Raji (cell line): ENCODE results near the gene ADAM19.

Experiments used
- POLR2A ChIP-seq: IDR thresholded peaks from 2 replicates; pipeline ENCODE4 v1.6.1; 2011; ENCODE audit warnings: low read depth, low read length, control low read depth; ENCODE audit not compliant: insufficient read depth

The ADAM19 gene

GRCh38 chr5:157556615-157557418 lies 18.8 kb downstream of the ADAM19 start:
- no peak for TF ChIP-seq POLR2A

- no peak for TF ChIP-seq POLR2A
These were observed 20.4 kb downstream of the ADAM19 start for GRCh38 chr5:157555037-157555640.

DNA sequence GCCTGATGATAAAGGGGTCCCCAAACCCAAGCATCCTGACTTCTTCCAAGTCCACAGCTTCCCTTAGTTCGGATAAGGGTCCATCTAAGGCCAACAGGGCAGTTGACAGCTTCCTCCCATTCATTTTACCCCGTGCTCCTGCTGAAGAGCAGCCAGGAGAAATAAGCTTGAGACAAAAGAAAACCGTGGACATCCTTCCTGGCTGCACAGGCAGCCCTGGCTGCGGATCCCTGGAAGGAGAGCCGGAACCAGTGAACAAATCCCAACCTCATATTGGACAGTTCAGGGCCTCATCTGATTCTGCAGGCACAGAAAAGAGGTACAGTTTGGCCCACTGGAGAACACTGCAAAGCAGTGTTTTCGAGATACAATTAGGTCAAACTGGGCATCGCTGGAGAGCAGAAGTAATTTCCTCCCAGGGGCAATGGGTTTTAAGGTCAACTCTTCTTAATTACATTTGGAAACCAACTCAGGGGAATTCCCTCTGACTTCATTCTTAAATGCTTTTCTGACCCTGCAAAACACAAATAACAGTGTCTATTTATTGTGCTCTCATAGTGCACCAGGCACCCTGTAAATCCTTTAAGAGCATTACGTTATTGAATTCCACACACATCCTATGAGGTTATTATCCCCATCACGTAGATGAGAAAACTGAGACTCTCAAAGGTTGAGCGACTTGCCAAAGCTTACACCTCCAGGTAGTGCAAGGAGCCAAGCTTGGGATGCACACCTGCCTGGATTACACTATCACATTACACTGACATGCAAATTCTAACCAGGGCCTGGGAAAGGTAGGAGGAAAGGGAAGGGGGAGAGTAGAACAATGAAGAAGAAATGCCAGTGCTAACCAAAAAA lies 21.2 kb downstream of the ADAM19 start:
- no peak for TF ChIP-seq POLR2A

- no peak for TF ChIP-seq POLR2A
These were observed 22.9 kb downstream of the ADAM19 start for GRCh38 chr5:157552650-157553049.

DNA sequence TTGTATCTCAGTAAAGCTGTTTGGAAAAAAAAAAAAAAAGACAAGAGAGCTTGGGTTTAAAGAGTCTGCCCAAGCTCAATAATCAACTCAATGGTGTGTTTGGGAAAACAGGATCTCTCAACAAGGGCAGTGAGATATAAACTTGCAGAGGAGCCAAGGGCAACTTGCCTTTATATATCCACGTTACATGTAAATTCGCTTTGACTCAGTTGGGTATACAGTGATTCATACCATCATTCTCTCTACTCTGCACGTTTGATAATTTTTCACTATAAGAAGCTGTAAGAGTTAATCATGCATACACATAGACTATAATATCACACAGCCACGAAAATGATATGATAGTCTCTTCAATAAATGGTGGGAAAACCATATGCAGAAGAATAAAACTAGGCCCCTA lies 24.9 kb downstream of the ADAM19 start:
- no peak for TF ChIP-seq POLR2A

GRCh38 chr5:157549954-157550549 lies 25.5 kb downstream of the ADAM19 start:
- TF ChIP-seq POLR2A, result no peak

GRCh38 chr5:157549283-157549629 lies 26.3 kb downstream of the ADAM19 start:
- no peak for TF ChIP-seq POLR2A

DNA sequence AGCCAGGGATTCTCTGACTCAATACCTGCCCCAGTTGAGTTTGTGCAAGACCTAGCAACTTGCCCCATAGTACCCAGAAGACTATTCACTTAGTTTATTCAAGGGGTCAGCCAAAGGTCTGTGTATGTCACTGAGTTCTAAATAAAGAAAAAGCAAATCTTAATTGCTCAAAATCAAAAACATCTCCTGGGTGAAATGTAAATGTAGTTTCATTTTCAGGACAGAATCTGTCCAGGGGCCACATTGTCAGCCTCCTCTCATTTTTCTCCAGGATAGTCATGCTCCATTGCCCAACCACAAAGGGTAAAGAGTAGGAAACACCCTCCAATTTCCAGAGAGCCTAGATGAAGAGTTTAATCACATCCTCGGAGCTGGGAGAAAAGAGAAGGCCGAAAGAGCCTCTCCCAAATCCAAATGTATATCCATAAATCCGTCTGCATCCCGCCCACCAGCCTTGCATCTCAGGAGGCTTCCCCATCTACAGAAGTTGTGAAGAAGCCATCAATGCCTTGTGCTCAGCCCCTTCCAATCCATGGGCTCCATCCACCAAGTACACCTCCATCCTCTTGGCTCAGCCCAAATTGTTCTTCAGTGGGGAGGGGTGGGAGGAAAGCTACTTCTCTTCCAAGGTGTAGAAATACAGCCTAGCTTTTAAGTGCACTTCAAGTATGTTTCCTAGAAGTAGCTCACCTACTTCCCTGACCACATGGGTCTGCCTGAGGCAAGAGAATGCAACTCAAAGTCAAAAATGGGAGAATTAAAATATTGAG lies 26.9 kb downstream of the ADAM19 start:
- TF ChIP-seq POLR2A, result no peak

DNA sequence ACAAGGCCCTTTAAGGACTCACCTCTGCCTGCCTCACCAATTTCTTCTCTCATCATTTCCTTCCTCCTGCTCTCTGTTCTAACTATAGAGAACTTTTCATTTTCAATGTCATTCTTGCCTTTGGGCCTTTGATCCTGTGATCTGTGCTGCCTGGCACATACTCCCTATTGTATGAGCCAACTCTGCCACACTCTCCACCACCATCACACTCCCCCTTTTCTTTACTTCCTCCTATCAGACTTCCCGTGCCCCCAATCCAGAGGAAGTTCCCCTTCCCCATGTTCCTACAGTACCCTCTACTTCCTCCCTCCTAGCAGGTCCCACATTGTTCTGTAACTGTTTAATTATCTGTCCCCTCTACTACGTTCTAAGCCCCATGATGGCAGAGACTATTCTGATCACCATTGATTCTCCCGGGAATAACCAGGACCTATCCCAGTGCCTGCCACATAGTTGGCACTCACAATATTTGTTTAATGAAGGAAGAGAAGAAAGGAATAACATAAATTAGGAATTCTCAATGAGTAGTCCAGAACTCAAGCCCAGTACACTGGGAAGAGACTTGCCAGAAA lies 27.5 kb downstream of the ADAM19 start:
- no peak for TF ChIP-seq POLR2A

DNA sequence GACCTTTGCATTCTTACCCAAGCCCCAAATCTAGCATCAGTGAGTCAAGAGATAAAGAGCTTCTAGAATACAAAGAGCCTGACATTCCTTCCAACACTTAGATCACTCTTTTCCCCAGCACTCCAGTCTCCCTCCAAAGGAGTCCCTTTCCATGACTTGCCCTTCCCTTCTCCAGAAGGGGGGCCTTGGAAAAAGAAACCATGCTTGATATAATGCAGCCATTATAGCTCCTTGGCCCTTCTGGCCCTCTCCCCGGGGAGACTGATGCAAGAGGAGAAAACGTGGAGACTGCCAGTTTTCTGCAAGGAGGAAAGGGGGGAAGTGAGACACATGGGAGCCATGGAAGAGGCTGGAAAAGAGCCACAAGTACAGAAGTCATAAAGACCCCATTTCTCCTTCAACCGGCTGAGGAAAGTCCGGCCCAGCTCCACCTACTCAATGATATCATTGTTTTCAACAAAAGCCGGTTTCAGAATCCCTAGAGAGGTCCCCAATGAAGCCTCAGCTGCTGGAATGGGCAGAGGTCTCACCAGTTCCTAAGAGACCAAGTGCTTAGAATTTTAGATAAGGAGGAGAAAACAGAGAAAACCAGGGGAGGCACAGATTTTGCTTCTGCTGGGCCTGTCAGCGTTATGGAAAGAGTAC lies 29.0 kb downstream of the ADAM19 start:
- no peak for TF ChIP-seq POLR2A

DNA sequence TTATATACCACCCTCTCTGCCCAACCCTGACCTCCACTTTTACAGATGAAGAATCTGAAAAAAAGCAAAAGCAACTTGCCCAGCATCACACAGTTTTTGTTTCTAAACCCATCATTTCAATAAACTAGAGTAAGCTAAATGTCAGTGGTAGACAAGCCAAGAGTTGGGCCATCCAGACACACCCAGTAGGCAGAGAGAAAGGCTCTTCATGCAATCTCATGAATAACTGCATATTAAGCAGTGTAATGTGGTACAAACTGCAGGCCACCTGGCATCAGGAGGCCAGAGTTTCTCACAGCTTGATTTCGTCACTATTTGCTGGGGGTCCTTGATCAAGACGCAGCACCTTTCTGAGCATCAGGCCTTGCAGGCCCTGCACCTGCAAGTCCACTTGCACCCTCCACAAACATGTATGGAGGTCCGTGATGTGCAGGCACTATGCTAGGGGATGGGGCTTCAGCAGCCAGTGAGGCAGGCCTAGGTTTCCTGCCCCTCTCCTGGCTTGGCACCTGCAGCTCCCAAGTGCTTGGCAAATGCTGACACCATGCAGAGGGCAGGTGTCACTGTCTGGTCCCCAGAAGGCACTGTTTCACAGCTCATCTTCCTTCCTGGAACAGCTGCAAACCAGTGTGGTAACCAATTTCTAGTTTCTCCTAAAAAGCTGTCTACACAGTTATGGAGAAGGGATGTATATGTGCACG lies 29.8 kb downstream of the ADAM19 start:
- no peak for TF ChIP-seq POLR2A

DNA sequence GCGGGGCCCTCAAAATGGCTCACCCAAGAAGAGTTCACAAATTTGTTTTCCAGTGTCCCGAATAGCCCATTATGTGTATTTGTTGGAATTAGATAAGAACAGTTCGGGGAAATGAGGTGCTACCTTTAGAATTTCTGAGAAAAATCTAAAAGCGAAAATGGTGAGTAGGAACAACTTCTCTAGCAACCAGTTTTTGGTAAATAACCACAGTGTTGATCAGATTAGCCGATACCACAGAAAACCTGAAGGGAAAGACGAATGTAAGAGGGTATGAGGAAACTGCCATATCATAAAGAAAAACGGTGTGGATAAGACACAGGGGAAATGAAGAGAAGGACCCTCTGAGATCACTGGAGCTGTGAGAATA lies 31.0 kb downstream of the ADAM19 start:
- no peak for TF ChIP-seq POLR2A

DNA sequence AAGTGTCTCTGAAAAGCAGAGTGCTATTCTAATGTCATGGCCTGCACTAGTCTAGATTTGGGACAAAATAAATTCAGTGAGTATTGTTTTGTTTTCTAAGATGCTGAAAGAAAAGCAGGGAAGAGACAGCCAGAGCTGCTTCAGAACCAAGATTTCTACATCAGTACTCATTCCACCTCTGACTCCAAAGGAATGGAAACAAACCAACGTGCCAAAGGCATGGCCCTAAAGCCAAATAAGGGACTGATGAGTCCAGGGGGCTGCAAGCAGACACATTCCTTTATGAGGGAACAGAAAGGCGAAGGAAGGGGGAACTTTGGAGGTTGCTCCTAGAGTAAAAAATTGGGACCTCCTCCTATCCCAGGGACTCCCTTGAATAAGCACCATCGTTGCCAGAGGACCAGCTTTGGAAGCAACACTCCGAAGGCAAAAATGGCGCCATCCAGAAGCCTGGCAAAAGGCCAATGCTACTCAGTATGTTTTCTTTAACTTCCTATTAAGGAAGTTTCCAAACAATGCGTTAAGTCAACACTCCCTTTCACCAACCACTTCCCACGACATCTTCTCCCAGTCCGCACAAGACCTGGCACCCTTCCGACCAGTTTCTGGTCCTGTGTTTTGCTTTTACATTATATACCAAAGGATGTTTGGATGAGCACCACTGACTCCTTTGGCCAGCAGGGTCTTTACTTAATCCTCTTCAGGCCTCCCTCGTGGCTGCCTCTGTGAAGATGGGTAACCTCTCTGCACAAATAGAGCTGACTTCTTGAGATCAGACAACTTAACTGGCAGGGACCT lies 31.6 kb downstream of the ADAM19 start:
- TF ChIP-seq POLR2A, result no peak
